ENCODE results near the gene CHRNA4. TPM values are rescaled to one million over a fixed set of nuclear protein-coding genes. Genes with fewer than 3 reads are reported as not detected.

The CHRNA4 gene
- total and polyA plus RNA-seq, 9 of the 15 experiments (the other 6 are each of a cell fraction or from before 2014, with no cell fraction given): not detected

GRCh38 chr20:63359937-63360849 is 956 bp downstream of the CHRNA4 start:
- no peak overlapping the region for H3K9ac ChIP-seq (ENCODE audit: insufficient read depth in 1 of 2, low read depth in 2 of 2, low read length in 2 of 2)
- in situ Hi-C loops (cut with MboI) (no loop called here), intact Hi-C loops (cut with micrococcal nuclease) (no loop called here)
- no peaks in the 10 kb centered on the region for H3K36me3 ChIP-seq (ENCODE audit: control insufficient read depth, insufficient read depth, low read length)
- ChIA-PET POLR2A (interaction anchor here (0.5 kb wide), 1 partner anchor 300 kb away, joined by 4 read pairs; no protein-coding TSS in a partner anchor), CTCF (ENCODE audit: low intra/inter-chr PET ratio) (no interaction called here)
- peaks cover 0 to 22% of the 10 kb centered on the region in 2 experiments; a peak in 4 of 5 replicates for H3K27me3 ChIP-seq (ENCODE audit: control insufficient read depth in 2 of 2, insufficient read depth in 2 of 2, low read length in 2 of 2)
- H3K79me2 ChIP-seq (ENCODE audit: control insufficient read depth, insufficient read depth, low read length): no peaks in the 10 kb centered on the region
- H3K27ac ChIP-seq (ENCODE audit: extremely low read depth, low read depth, low read length): no peak overlapping the region
- WGBS (ENCODE audit: insufficient coverage, low coverage, missing lambda C conversion rate): 25% methylated on average over 23 of the region's 38 CpGs
- no peaks in the 10 kb centered on the region for H3K9me3 ChIP-seq (replicated peaks; ENCODE audit: control insufficient read depth, insufficient read depth, low read depth, low read length)
- H3K4me2 ChIP-seq (ENCODE audit: insufficient read depth, low read length): no peak overlapping the region
- no peak overlapping the region for H3K4me3 ChIP-seq
- no peak overlapping the region for H2AFZ ChIP-seq (ENCODE audit: low read depth, low read length)
- BruUV-seq (replicated peaks): no TSS peak
- no peaks in the 10 kb centered on the region for H3K9me1 ChIP-seq (ENCODE audit: control insufficient read depth, insufficient read depth, low read length)
- H4K20me1 ChIP-seq (replicated peaks; ENCODE audit: control insufficient read depth, insufficient read depth, low read length): no peaks in the 10 kb centered on the region; the same call in 1 of the 2 replicates
- DNase-seq (ENCODE audit: extremely low read depth in 1 of 4, low spot score in 3 of 4) (no peak), ATAC-seq (no peak), FAIRE-seq (no peak)
- H3K4me1 ChIP-seq (replicated peaks in 1 of 2; ENCODE audit: control insufficient read depth in 2 of 2, insufficient read depth in 2 of 2, low read length in 2 of 2): peaks cover 0 to 24% of the 10 kb centered on the region in 2 experiments; a peak in 2 of 5 replicates
- no peak for TF ChIP-seq PRPF4 (IDR thresholded peaks at IDR 0.05; ENCODE audit: insufficient read depth, low read depth, low read length, poor library complexity, severe bottlenecking)
- no peak for TF ChIP-seq TSHZ1 (CRISPR knock-in tag; IDR thresholded peaks at IDR 0.05)
- TF ChIP-seq RAD51 (IDR thresholded peaks at IDR 0.05; ENCODE audit: borderline replicate concordance, low read depth): no peak
- TF ChIP-seq NBN (IDR thresholded peaks at IDR 0.05; ENCODE audit: low read depth): no peak
- TF ChIP-seq, protein P1, sequence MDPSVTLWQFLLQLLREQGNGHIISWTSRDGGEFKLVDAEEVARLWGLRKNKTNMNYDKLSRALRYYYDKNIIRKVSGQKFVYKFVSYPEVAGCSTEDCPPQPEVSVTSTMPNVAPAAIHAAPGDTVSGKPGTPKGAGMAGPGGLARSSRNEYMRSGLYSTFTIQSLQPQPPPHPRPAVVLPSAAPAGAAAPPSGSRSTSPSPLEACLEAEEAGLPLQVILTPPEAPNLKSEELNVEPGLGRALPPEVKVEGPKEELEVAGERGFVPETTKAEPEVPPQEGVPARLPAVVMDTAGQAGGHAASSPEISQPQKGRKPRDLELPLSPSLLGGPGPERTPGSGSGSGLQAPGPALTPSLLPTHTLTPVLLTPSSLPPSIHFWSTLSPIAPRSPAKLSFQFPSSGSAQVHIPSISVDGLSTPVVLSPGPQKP (CRISPR knock-in tag; IDR thresholded peaks at IDR 0.05): no peak
- no peak for TF ChIP-seq XRCC4 (IDR thresholded peaks at IDR 0.05; ENCODE audit: extremely low read depth, insufficient read depth, insufficient read length)
- no peak for TF ChIP-seq ZNF408 (CRISPR knock-in tag; IDR thresholded peaks at IDR 0.05; ENCODE audit: low read depth)
- no peak for TF ChIP-seq BRF2 (IDR thresholded peaks at IDR 0.05; ENCODE audit: borderline replicate concordance, insufficient read depth, insufficient read length)
- TF ChIP-seq ESRRB (CRISPR knock-in tag; IDR thresholded peaks at IDR 0.05; ENCODE audit: borderline replicate concordance): no peak
- TF ChIP-seq FUS (optimal IDR thresholded peaks at IDR 0.05; ENCODE audit: low read depth, low read length): no peak
- no peak for TF ChIP-seq NFRKB (IDR thresholded peaks at IDR 0.05; ENCODE audit: low read depth)
- TF ChIP-seq ZNF75A (CRISPR knock-in tag; IDR thresholded peaks at IDR 0.05): no peak
- TF ChIP-seq PCBP2 (IDR thresholded peaks at IDR 0.05; ENCODE audit: low read depth, low read length, poor library complexity, severe bottlenecking): no peak

Data from K562 (cell line).